DMS114 treated with DMSO at 0.1 percent for 48 hours (cell line): ENCODE data around the gene UST.
"Not testable (repeated sequence)": the region's sequence is repeated elsewhere in the genome, so short reads cannot be mapped to it uniquely, and the experiment has no call there.

Experiments
- DNase-seq: peaks from one replicate; lab custom pipeline; 2025; ENCODE audit not compliant: unreplicated experiment; lab: John Stamatoyannopoulos, UW

UST gene

GRCh38 chr6:148935705-148936435 is 189.0 kb downstream of the UST start:
- DNase-seq, result no peak

DNA sequence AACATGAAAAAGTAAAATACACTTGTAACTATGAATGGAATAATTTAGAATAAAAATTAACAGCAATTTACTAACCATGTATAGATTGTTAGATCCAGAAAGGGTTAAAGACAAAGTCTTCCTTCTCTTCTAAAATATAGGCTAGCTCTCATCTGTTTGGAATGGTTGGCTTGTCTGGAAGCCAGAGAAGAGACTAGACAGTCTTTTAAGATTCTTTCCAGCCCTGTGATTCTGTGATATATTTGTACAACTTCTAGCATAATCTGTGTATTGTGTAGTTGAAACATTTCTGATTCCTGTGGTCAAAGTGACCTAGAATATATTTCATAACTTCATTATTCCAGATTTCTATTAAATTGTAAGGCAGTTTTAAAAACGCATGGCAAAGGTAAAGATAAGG is 196.6 kb downstream of the UST start:
- no peak for DNase-seq

DNA sequence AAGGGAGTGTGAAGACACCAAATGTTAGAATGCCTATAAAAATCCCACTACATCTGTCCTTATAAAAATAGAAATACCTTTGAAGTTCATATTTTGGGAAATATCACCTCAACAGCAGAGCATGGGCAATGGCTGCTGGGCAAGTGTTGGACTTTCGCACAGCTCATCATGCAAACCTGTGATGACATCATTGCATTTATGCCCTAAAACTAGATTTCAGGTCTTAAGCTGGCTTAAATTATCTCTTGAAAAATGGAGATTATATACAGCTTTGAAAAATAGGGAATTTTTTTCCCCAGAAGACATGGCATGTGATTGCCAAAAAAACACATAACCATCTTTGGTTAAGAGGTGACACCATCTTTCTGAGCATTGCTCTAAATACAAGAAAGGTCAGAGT is 197.8 kb downstream of the UST start:
- no peak for DNase-seq

GRCh38 chr6:148945301-148946021 is 198.6 kb downstream of the UST start:
- no peak for DNase-seq

- DNase-seq, result peak; percentile 38
These were observed 201.0 kb downstream of the UST start for GRCh38 chr6:148947621-148948444.

DNA sequence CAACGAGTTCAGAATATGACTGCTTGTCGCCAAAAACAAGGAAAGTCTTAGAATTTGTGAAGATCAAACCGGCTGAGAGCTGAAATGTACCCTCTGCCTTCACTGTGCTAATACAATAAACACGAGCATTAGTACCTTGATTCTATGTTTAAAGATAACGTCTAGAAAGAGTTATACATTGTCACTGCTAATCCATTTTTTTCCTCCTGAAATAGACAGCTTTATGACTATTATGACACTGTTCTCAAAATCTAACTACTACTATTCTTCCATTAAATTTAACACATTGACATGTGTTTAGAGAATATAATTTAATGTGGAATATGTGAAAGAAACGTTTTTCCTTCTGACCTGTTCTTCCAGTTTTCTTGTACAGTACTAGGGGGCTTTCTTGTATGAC is 204.8 kb downstream of the UST start:
- no peak for DNase-seq

- no peak for DNase-seq
These were observed 205.6 kb downstream of the UST start for GRCh38 chr6:148952147-148953035.

- no peak for DNase-seq
These were observed 207.6 kb downstream of the UST start for GRCh38 chr6:148954461-148954860.

DNA sequence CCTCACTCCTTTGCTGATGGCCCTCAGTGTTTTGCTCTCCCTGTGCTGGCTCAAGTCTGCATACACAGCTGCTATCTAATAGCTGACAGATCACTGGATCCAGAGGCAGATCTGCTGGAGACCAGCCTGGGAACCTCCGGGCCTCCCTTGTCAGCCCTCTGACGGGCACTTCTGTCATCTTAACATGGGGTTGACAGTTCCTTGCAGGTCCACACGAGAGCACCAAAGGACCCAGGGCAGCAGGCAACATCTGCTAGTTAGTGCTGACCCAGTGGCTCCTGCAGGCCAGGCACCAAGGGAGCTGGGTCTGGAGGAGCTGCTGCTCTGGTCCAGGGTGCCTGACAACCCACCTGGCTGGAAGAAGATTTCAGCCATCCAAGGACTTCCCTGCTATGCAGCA is 208.1 kb downstream of the UST start:
- DNase-seq, result no peak

- DNase-seq, result no peak
These were observed 208.6 kb downstream of the UST start for GRCh38 chr6:148955441-148955840.

DNA sequence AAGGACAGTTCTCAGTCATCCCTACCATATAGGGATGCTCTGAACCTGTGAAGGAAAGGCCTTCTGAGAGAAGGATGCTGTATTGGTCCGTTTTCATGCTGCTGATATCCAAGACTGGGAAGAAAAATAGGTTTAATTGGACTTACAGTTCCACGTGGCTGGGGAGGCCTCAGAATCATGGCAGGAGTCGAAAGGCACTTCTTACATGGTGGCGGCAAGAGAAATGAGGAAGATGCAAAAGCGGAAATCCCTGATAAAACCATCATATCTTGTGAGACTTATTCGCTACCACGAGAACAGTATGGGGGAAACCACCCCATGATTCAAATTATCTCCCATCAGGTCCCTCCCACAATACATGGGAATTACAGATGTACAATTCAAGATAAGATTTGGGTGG is 209.3 kb downstream of the UST start:
- DNase-seq, result not testable (repeated sequence)

DNA sequence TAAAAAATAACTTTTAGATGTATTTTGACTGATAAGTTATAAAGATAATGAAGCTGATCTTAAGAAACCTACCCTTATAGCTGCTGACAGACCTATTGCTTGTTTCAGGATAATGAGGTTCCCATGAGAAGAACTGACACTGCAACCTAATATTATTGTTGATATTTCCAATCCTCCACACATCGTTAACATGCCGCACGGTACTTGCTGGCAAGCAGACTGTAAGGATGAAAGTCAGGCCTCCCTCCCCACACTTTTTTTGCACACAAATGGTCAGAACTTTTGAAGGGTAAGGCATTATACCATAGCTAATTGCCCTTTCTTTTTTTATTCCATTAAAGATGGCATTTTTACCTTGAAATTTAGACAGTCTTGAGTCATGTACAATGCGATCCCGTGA is 210.9 kb downstream of the UST start:
- DNase-seq, result no peak

GRCh38 chr6:148959008-148959407 is 212.2 kb downstream of the UST start:
- no peak for DNase-seq

- no peak for DNase-seq
These were observed 212.7 kb downstream of the UST start for GRCh38 chr6:148959501-148959900.

GRCh38 chr6:148962854-148963515 is 216.2 kb downstream of the UST start:
- DNase-seq, result no peak

DNA sequence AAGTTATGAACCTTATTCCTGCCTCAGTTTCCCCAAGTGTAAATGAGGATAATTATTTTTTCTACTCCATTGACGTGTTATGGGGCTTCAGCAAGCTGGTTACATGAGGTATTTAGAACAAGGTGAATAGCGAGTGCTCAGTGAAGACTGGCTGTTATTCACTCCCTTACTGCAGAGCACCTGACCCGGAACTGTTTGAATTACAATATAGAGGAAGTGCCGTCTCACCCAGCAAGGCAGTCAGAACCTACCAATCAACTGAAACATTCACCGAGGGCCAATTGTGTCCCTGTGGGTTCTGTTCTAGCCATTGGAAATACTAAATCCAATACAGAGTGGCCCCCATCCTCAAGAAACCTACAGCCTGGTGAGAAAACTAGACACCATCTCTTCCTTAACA is 216.9 kb downstream of the UST start:
- no peak for DNase-seq

DNA sequence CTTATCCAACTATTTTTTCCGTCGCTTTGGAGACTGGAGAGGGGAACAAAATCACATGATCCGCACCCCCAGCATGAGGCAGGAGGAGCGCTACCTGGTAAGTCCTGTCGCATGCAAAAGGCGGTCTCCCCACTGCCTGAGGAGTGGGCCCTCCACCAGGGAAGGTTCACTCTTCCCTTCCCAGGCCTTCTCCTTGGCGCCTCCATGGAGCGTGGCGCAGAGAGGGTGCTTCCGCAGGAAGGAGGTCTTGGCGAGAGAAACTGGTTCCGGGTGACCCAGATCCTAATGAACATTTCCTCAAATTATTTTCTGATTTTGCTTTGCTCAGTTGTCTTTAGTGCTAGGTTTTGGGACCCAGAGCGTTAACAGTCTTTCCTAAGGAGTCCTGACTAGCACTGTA is 217.6 kb downstream of the UST start:
- DNase-seq, result no peak

DNA sequence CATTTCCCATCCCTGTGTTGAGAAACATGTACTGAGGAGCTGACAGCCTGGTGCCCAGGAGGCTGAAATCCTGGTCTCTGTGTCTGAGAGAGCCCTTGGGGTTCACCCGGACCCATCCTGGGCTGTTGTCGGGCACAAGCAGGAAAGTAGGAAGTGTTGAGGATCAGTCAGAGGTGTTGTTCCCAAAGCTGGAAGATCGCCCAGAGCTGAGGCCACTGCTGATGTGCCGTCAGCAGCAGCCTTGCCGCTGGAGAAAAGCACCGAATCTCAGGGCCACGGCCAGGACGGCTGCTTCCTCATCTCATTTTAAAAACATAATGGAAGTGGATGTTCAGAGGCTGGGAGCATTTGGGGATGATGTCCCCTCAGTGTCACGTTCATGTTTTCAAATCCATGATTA is 218.5 kb downstream of the UST start:
- DNase-seq, result no peak

DNA sequence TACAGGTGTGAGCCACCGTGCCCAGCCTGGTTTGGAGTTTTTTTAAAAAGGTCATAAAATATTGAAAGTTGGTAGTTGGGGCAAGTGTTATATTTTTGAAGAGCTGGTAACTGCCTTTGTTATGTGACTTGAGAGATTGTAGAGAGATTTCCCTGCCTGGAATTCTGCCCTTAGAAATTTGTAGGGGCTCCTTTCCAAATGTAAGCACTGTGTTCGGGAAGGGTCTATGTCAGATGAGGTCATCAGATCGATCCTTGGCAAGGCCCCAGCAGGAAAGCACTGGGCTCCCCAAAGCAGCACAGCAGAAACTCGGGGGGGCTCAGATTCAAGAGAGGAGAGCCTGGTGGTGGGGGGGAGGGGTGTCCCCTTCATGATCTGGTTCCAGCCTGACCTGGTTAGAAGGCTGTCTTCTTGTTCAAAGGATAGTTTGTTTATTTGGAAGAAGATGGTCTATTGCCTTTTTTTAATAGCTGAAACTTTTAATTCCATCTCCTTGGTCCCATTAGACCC is 220.2 kb downstream of the UST start:
- DNase-seq, result no peak

GRCh38 chr6:148967541-148967956 is 220.7 kb downstream of the UST start:
- DNase-seq, result no peak
